Measurements from ENCODE around the gene CABP7.
A peak's percentile ranks its signal among the peaks of the same experiment; 100 is the strongest.

Gene CABP7

GRCh38 chr22:29679316-29679715 lies 40.5 kb upstream of the CABP7 start:
- no peak overlapping the region for H3K27ac ChIP-seq (ENCODE audit: poor library complexity, severe bottlenecking)
- no peak for ATAC-seq (ENCODE audit: low read depth)
- H3K9me3 ChIP-seq (ENCODE audit: severe bottlenecking) = no peaks in the 10 kb centered on the region
- H3K27me3 ChIP-seq (ENCODE audit: insufficient read depth, poor library complexity, severe bottlenecking) = no peaks in the 10 kb centered on the region
- no peak for DNase-seq (ENCODE audit: low spot score)
- no peak overlapping the region for H3K4me3 ChIP-seq (ENCODE audit: severe bottlenecking)
- H3K36me3 ChIP-seq (ENCODE audit: low read depth) = peaks cover 73% of the 10 kb centered on the region
- TF ChIP-seq, protein P1, sequence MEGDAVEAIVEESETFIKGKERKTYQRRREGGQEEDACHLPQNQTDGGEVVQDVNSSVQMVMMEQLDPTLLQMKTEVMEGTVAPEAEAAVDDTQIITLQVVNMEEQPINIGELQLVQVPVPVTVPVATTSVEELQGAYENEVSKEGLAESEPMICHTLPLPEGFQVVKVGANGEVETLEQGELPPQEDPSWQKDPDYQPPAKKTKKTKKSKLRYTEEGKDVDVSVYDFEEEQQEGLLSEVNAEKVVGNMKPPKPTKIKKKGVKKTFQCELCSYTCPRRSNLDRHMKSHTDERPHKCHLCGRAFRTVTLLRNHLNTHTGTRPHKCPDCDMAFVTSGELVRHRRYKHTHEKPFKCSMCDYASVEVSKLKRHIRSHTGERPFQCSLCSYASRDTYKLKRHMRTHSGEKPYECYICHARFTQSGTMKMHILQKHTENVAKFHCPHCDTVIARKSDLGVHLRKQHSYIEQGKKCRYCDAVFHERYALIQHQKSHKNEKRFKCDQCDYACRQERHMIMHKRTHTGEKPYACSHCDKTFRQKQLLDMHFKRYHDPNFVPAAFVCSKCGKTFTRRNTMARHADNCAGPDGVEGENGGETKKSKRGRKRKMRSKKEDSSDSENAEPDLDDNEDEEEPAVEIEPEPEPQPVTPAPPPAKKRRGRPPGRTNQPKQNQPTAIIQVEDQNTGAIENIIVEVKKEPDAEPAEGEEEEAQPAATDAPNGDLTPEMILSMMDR (IDR thresholded peaks at IDR 0.05; ENCODE audit: poor library complexity, severe bottlenecking) = no peak
- no peaks in the 10 kb centered on the region for H3K4me1 ChIP-seq (ENCODE audit: insufficient read depth, poor library complexity, severe bottlenecking)

GRCh38 chr22:29683536-29683935 lies 36.3 kb upstream of the CABP7 start:
- TF ChIP-seq, protein P1 (IDR thresholded peaks at IDR 0.05; ENCODE audit: poor library complexity, severe bottlenecking) = no peak
- H3K9me3 ChIP-seq (ENCODE audit: severe bottlenecking) = no peaks in the 10 kb centered on the region
- H3K27ac ChIP-seq (ENCODE audit: poor library complexity, severe bottlenecking) = no peak overlapping the region
- H3K4me1 ChIP-seq (ENCODE audit: insufficient read depth, poor library complexity, severe bottlenecking) = no peaks in the 10 kb centered on the region
- ATAC-seq (ENCODE audit: low read depth) (no peak), DNase-seq (ENCODE audit: low spot score) (no peak)
- H3K4me3 ChIP-seq (ENCODE audit: severe bottlenecking) = no peak overlapping the region
- no peaks in the 10 kb centered on the region for H3K27me3 ChIP-seq (ENCODE audit: insufficient read depth, poor library complexity, severe bottlenecking)
- H3K36me3 ChIP-seq (ENCODE audit: low read depth) = peaks cover 65% of the 10 kb centered on the region

DNA sequence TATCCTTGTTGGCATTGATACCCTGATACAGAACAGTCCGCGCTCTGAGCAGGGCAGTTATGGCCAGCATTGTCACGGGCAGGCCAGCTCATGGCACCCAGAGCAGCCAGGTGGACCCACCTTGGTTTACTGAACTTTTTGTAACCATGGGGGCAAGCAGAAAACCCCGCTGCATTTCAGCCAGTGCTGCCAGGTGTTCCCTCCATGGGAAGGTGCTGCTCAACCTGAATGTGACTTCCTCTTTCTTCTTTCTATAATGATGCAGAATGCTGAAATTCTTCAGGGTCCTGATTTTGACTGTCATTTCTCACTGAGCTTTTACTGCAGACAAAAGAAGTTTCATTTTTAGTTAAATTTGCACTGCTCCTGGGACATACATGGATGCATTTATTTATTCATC lies 35.6 kb upstream of the CABP7 start:
- Histone ChIP-seq H3K36me3 (ENCODE audit: low read depth) (peaks cover 59% of the 10 kb centered on the region), H3K4me1 (ENCODE audit: insufficient read depth, poor library complexity, severe bottlenecking) (no peaks in the 10 kb centered on the region), H3K27ac (ENCODE audit: poor library complexity, severe bottlenecking) (no peak overlapping the region), H3K27me3 (ENCODE audit: insufficient read depth, poor library complexity, severe bottlenecking) (no peaks in the 10 kb centered on the region), H3K9me3 (ENCODE audit: severe bottlenecking) (no peaks in the 10 kb centered on the region), H3K4me3 (ENCODE audit: severe bottlenecking) (no peak overlapping the region)
- DNase-seq (ENCODE audit: low spot score) (no peak), ATAC-seq (ENCODE audit: low read depth) (no peak)
- TF ChIP-seq, protein P1 (IDR thresholded peaks at IDR 0.05; ENCODE audit: poor library complexity, severe bottlenecking) = no peak

GRCh38 chr22:29689206-29689879 lies 30.5 kb upstream of the CABP7 start:
- TF ChIP-seq, protein P1 (IDR thresholded peaks at IDR 0.05; ENCODE audit: poor library complexity, severe bottlenecking) = no peak
- no peak for DNase-seq (ENCODE audit: low spot score)
- no peak overlapping the region for H3K27ac ChIP-seq (ENCODE audit: poor library complexity, severe bottlenecking)
- H3K4me1 ChIP-seq (ENCODE audit: insufficient read depth, poor library complexity, severe bottlenecking) = no peaks in the 10 kb centered on the region
- H3K4me3 ChIP-seq (ENCODE audit: severe bottlenecking) = no peak overlapping the region
- ATAC-seq (ENCODE audit: low read depth) = no peak
- H3K36me3 ChIP-seq (ENCODE audit: low read depth) = peaks cover 31% of the 10 kb centered on the region
- no peaks in the 10 kb centered on the region for H3K9me3 ChIP-seq (ENCODE audit: severe bottlenecking)
- H3K27me3 ChIP-seq (ENCODE audit: insufficient read depth, poor library complexity, severe bottlenecking) = no peaks in the 10 kb centered on the region

GRCh38 chr22:29689880-29690213 lies 30.0 kb upstream of the CABP7 start:
- no peak overlapping the region for H3K4me3 ChIP-seq (ENCODE audit: severe bottlenecking)
- no peaks in the 10 kb centered on the region for H3K9me3 ChIP-seq (ENCODE audit: severe bottlenecking)
- H3K27ac ChIP-seq (ENCODE audit: poor library complexity, severe bottlenecking) = no peak overlapping the region
- H3K4me1 ChIP-seq (ENCODE audit: insufficient read depth, poor library complexity, severe bottlenecking) = no peaks in the 10 kb centered on the region
- ATAC-seq (ENCODE audit: low read depth) (no peak), DNase-seq (ENCODE audit: low spot score) (no peak)
- TF ChIP-seq, protein P1 (IDR thresholded peaks at IDR 0.05; ENCODE audit: poor library complexity, severe bottlenecking) = peak; percentile 47
- H3K27me3 ChIP-seq (ENCODE audit: insufficient read depth, poor library complexity, severe bottlenecking) = no peaks in the 10 kb centered on the region
- H3K36me3 ChIP-seq (ENCODE audit: low read depth) = peaks cover 29% of the 10 kb centered on the region
